HFF-Myc (cell line): ENCODE measurements around the gene TBL1Y.

Experiments used
- DNase-seq: peaks from one replicate; pipeline ENCODE4 v3.0.0-alpha.2; 2011; ENCODE audit warnings: low read depth; ENCODE audit errors: extremely low read depth
- H3K4me3 ChIP-seq: replicated peaks from 2 replicates; pipeline ENCODE4 v1.5.1; 2011; ENCODE audit warnings: low read depth, mild to moderate bottlenecking, control low read depth, low read length
- CTCF ChIP-seq: IDR thresholded peaks from 2 replicates; pipeline ENCODE4 v1.5.1; 2012; ENCODE audit warnings: mild to moderate bottlenecking, low read depth, low read length, control low read depth; ENCODE audit errors: missing control alignments

Gene TBL1Y

GRCh38 chrY:6989886-6990620 lies 79.6 kb downstream of the TBL1Y start:
- DNase-seq: no peak
- no peak for TF ChIP-seq CTCF
- H3K4me3 ChIP-seq: no peak overlapping the region

- DNase-seq: no peak
- no peak for TF ChIP-seq CTCF
- H3K4me3 ChIP-seq: no peak overlapping the region
These were observed 81.5 kb downstream of the TBL1Y start for GRCh38 chrY:6992041-6992440.

DNA sequence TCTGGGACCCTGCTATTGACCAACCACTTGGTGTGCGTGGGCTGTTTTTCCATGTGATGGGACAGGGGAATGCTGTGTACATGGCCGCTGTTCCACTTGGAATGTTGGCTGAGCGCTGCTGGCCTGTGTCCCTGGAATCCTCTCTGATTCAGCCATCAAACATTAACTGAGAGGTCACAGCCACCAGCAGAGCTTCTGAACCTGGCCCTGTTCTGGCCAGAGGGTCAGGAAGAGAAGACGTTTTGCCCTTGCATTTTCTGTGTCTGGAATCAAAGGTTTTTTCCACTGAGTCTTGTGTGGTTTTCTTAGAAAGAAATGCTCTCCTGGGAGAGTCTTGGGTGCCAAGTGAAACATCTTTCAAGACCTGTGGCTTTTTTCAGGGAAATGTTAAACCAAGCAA lies 85.5 kb downstream of the TBL1Y start:
- no peak overlapping the region for H3K4me3 ChIP-seq
- no peak for TF ChIP-seq CTCF
- no peak for DNase-seq

DNA sequence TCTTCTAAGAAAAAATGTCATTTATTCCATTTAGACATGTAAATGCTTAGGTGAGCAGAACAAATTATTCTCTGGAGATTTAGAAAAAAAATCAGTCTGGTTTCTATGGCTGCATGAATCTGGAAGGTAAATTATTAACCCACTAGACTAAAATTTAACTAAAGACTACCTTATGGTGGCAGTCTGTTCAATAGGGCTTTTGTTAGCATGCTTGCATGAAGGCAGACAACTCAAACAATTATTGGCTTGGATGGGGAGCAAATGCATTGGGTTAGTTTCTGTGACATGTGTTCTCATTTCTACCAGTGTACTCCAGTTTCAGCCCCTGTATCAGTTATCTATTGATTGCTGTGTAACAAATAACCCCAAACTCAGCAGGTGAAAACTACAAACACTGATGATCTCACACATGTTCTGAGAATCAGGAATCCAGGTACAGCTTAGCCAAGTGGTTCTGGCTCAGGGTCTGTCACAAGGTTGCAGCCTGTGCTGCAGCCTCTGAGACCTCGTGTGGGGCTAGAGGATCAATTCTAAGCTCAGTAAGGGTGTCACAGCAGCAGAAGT lies 87.1 kb downstream of the TBL1Y start:
- H3K4me3 ChIP-seq: no peak overlapping the region
- no peak for TF ChIP-seq CTCF
- no peak for DNase-seq

GRCh38 chrY:6999905-7000304 lies 89.4 kb downstream of the TBL1Y start:
- H3K4me3 ChIP-seq: no peak overlapping the region
- DNase-seq: no peak
- TF ChIP-seq CTCF: no peak

GRCh38 chrY:7002581-7002980 lies 92.1 kb downstream of the TBL1Y start:
- TF ChIP-seq CTCF: no peak
- no peak for DNase-seq

DNA sequence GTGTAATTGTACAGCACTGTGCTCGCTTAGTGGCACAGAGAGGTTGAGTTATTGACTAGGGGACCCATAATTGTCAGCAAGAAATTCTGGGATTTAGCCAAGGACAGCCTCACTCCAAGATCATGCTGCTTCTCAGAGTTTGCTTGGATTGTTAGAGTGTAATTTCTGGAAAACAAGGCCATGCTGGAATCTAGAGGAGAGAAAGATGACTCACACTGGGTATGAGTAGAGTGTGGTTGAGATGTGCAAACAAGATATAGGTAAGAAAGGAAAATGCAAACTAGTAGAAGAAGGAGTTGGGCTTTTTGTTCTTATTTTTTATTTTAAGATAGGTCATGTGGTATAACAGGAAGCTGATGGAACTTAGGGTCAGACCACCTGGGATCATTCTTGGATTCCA lies 97.4 kb downstream of the TBL1Y start:
- no peak for TF ChIP-seq CTCF
- DNase-seq: no peak

More at GRCh38 chrY:7002581-7002980, 92.1 kb downstream of the TBL1Y start:
- no peak overlapping the region for H3K4me3 ChIP-seq

More for the DNA sequence above, 97.4 kb downstream of the TBL1Y start:
- no peak overlapping the region for H3K4me3 ChIP-seq
